ENCODE measurements around the gene CDK6. TPM values are rescaled to one million over a fixed set of nuclear protein-coding genes. Genes with fewer than 3 reads are reported as not detected.

Gene CDK6
- total and polyA plus RNA-seq, 9 of the 15 experiments (the other 6 are each of a cell fraction or from before 2014, with no cell fraction given) = 7.6 to 109 (median 44.4) TPM

- ATAC-seq (no peak), FAIRE-seq (no peak), DNase-seq (ENCODE audit: extremely low read depth in 1 of 4, low spot score in 3 of 4) (no peak)
- in situ Hi-C loops (cut with MboI) = no loop called here
- no peaks in the 10 kb centered on the region for H3K9me3 ChIP-seq (replicated peaks; ENCODE audit: control insufficient read depth, insufficient read depth, low read depth, low read length)
- no peak overlapping the region for H2AFZ ChIP-seq (ENCODE audit: low read depth, low read length)
- H4K20me1 ChIP-seq (replicated peaks; ENCODE audit: control insufficient read depth, insufficient read depth, low read length) = no peaks in the 10 kb centered on the region
- H3K36me3 ChIP-seq (ENCODE audit: control insufficient read depth, insufficient read depth, low read length) = peaks cover 91% of the 10 kb centered on the region
- H3K27ac ChIP-seq (ENCODE audit: extremely low read depth, low read depth, low read length) = no peak overlapping the region
- H3K4me3 ChIP-seq = no peak overlapping the region
- H3K4me2 ChIP-seq (ENCODE audit: insufficient read depth, low read length) = no peak overlapping the region
- H3K4me1 ChIP-seq (replicated peaks in 1 of 2; ENCODE audit: control insufficient read depth in 2 of 2, insufficient read depth in 2 of 2, low read length in 2 of 2) = no peaks in the 10 kb centered on the region
- H3K9me1 ChIP-seq (ENCODE audit: control insufficient read depth, insufficient read depth, low read length) = no peaks in the 10 kb centered on the region
- BruUV-seq (replicated peaks) = no TSS peak
- no peak overlapping the region for H3K9ac ChIP-seq (ENCODE audit: insufficient read depth in 1 of 2, low read depth in 2 of 2, low read length in 2 of 2)
- TF ChIP-seq ZNF717 (CRISPR knock-in tag; IDR thresholded peaks at IDR 0.05) = no peak
- TF ChIP-seq MCM5 (IDR thresholded peaks at IDR 0.05; ENCODE audit: low read depth) = no peak
- no peak for TF ChIP-seq TFAP4 (CRISPR knock-in tag; IDR thresholded peaks at IDR 0.05; ENCODE audit: borderline replicate concordance)
- ChIA-PET POLR2A (interaction anchor here (0.7 to 1.8 kb wide), 4 partner anchors 11 to 20 kb away, joined by 3 to 6 read pairs (median 3); partner anchors contain the start of gene FAM133B), CTCF (ENCODE audit: low intra/inter-chr PET ratio) (no interaction called here)
- intact Hi-C loops (cut with micrococcal nuclease) = no loop called here
- peaks cover 11% of the 10 kb centered on the region for H3K79me2 ChIP-seq (ENCODE audit: control insufficient read depth, insufficient read depth, low read length)
- 66% methylated on average over 3 of the region's 3 CpGs for WGBS (ENCODE audit: insufficient coverage, low coverage, missing lambda C conversion rate)
- H3K27me3 ChIP-seq (ENCODE audit: control insufficient read depth in 2 of 2, insufficient read depth in 2 of 2, low read length in 2 of 2) = no peaks in the 10 kb centered on the region
These were observed 260.1 kb downstream of the CDK6 start for GRCh38 chr7:92576296-92576695.

GRCh38 chr7:92569137-92569536, 267.2 kb downstream of the CDK6 start:
- no peak overlapping the region for H3K4me3 ChIP-seq
- BruUV-seq (replicated peaks) = no TSS peak
- ChIA-PET POLR2A (interaction anchor here (0.6 to 1.1 kb wide), 2 partner anchors 14 to 317 kb away, joined by 3 to 5 read pairs; no protein-coding TSS in a partner anchor), CTCF (ENCODE audit: low intra/inter-chr PET ratio) (no interaction called here)
- intact Hi-C loops (cut with micrococcal nuclease) (loop anchor here (10.0 kb wide), 1 partner anchor 84 kb away; no protein-coding TSS in a partner anchor), in situ Hi-C loops (cut with MboI) (no loop called here)
- no peaks in the 10 kb centered on the region for H3K27me3 ChIP-seq (ENCODE audit: control insufficient read depth in 2 of 2, insufficient read depth in 2 of 2, low read length in 2 of 2)
- 86% methylated on average over 4 of the region's 4 CpGs for WGBS (ENCODE audit: insufficient coverage, low coverage, missing lambda C conversion rate)
- no peak overlapping the region for H3K9ac ChIP-seq (ENCODE audit: insufficient read depth in 1 of 2, low read depth in 2 of 2, low read length in 2 of 2)
- no peak overlapping the region for H3K4me2 ChIP-seq (ENCODE audit: insufficient read depth, low read length)
- H3K4me1 ChIP-seq (replicated peaks in 1 of 2; ENCODE audit: control insufficient read depth in 2 of 2, insufficient read depth in 2 of 2, low read length in 2 of 2) = no peaks in the 10 kb centered on the region
- no peaks in the 10 kb centered on the region for H3K9me1 ChIP-seq (ENCODE audit: control insufficient read depth, insufficient read depth, low read length)
- H3K27ac ChIP-seq (ENCODE audit: extremely low read depth, low read depth, low read length) = no peak overlapping the region
- H2AFZ ChIP-seq (ENCODE audit: low read depth, low read length) = no peak overlapping the region
- FAIRE-seq (no peak), DNase-seq (ENCODE audit: extremely low read depth in 1 of 4, low spot score in 3 of 4) (no peak), ATAC-seq (no peak)
- H3K36me3 ChIP-seq (ENCODE audit: control insufficient read depth, insufficient read depth, low read length) = peaks cover 80% of the 10 kb centered on the region
- H3K79me2 ChIP-seq (ENCODE audit: control insufficient read depth, insufficient read depth, low read length) = no peaks in the 10 kb centered on the region
- no peaks in the 10 kb centered on the region for H3K9me3 ChIP-seq (replicated peaks; ENCODE audit: control insufficient read depth, insufficient read depth, low read depth, low read length)
- no peaks in the 10 kb centered on the region for H4K20me1 ChIP-seq (replicated peaks; ENCODE audit: control insufficient read depth, insufficient read depth, low read length)
- TF ChIP-seq CEBPG (CRISPR knock-in tag; IDR thresholded peaks at IDR 0.05) = peak; percentile 25; the same call in 1 of the 2 replicates
- TF ChIP-seq CEBPG (tag; conservative IDR thresholded peaks at IDR 0.05 in 1 of 2, IDR thresholded peaks at IDR 0.05 in 1 of 2) = peak; percentile 74 to 85
- no peak for TF ChIP-seq ARID3A (IDR thresholded peaks at IDR 0.05; ENCODE audit: borderline replicate concordance, low read depth, low read length)
- TF ChIP-seq ATF3 (IDR thresholded peaks at IDR 0.05) = peak; percentile 72
- no peak for TF ChIP-seq ATF3 (CRISPR knock-in tag; conservative IDR thresholded peaks at IDR 0.05)
- TF ChIP-seq SMARCA4 (IDR thresholded peaks at IDR 0.05) = no peak

Data from K562 (cell line).